Camera-type eye (tissue), 1 donor: ENCODE results near the gene ACTC1. TPM values are rescaled to one million over a fixed set of nuclear protein-coding genes. Genes with fewer than 3 reads are reported as not detected.

Experiments
- total RNA-seq: library from RNA; depleted of rRNA; stranded (reverse); fragments of >200 nt; gene quantifications from one replicate; pipeline ENCODE4 v1.2.3, GENCODE V29; 2014

Gene ACTC1
- total RNA-seq = 136 TPM

DNA sequence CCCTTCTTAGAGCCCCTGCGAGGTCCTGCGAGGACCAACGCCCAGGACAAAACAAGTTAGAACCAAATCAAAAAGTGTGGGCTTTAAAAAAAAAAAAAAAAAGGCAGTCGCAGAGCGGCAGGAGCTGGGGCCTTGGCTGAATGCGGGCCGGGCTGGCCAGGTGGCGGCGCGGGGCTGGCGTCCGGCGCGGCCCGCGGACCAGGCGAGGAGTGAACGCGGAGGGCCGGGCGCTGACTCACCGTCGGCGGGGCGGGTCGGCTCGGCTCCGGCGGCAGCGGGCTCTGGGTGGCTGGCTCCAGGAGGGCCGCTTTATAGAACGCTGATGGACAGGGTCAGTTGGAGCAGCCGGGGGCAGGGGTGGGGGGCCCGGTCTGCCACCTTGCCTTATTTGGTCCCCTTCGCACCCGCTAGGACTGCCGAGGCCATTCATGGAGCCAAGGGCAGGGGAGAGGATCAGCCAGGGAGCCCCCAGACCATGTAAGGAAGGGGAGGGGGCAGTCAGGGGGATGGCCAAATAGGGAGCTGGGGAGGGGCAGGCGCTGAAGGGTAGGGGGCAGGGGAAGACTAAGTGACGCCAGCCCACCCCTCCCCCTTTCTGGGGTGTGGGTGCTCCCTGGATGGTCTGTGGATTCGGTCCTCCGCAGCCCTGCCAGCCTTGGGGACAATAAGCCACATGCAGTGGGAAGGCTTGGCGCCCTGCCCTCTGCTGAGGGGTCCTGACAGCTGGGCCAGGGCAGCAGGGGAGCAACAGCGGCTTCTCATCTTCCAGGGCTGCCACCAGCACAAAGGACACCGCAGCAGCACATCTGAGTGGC is at the start of gene ACTC1:
Gene ACTC1 (minus strand): TSS at position 283 of the 815 bp plus-strand sequence. CDS start 741 bp downstream, outside the sequence.

DNA sequence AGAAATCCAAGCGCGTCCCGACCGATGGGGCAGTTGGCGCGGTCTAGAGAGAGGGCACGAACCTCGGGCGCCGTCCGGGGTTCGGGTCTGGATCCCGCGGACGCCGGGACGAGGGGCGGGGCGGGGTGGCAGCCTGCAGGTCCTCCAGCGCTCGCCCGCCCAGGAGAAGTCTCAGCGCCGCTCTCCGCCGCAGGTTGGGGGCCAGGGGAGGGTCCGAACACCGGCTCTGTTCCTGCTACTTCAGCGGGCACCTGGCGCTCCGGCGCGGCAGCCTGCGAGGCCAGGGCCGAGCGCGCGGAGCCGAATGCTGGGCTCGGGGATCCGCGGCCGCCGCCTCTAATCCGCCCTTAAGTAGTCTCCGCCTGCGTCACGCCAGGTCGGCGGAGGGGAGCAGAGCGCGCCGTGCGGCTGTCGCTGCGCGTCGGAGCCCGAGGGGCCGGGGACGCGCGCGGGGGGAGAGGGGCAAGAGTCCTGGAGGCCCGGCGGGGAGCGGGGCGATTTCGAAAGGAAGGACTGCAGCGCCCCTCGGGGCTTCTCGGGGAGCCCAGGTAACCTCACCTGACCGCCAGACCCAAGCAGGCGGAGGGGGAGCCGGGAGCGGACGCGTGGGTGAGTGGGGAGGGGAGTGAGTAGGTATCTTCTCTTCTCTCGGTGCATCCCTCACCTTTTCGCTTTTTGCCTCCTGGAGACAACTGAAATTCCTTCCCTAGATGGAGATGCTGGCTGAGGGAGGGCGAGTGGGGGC is 40.5 kb downstream of the ACTC1 start, which contains the start of gene GJD2:
Gene GJD2 (minus strand): TSS at position 325 of the 745 bp plus-strand sequence. CDS start 510 bp downstream, outside the sequence.

Other genes starting within 250 kb of the ACTC1 start
- 71.0 TPM for gene GOLGA8B, start 211.9 kb downstream of the ACTC1 start, total RNA-seq
- 14.5 TPM for gene GJD2, start 40.6 kb downstream of the ACTC1 start, total RNA-seq
- 56.4 TPM for gene AQR, start 174.2 kb upstream of the ACTC1 start, total RNA-seq
- 70.0 TPM for gene ZNF770, start 192.7 kb upstream of the ACTC1 start, total RNA-seq